Embryonic facial prominence (tissue), 1 donor: ENCODE data around the gene TMEM243.
"Not testable (repeated sequence)": the region's sequence is repeated elsewhere in the genome, so short reads cannot be mapped to it uniquely, and the experiment has no call there.

Source experiments
- DNase-seq: peaks from one replicate; pipeline ENCODE4 v3.0.0-alpha.2; 2016; ENCODE audit errors: extremely low spot score

The TMEM243 gene

DNA sequence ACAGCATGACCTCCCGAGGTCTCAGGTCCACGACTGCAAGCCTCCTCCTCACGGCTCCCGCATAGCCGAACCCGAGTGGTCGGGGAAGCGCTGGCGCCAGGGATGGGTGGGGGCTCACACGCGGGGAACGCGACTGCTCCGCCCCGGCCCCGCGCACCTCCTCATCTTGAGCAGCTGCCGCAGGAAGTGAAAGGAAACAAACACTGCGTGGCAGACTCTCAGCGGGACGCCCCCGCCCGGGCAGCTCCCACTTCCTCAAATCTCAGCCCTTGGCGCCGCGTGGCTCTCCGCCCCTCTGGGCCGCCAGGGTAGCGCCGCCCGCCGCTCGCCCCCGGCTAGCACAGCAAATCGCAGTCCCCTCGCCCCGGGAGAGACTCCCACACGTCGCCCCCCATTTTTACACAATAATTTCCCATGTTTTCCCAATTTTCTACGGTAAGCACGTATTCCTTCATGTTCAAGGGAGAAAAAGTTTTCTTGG lies at the start of gene TMEM243:
Gene TMEM243 (minus strand): TSS at position 188 of the 481 bp plus-strand sequence. CDS start 229 bp downstream, outside the sequence.
- no peak for DNase-seq

DNA sequence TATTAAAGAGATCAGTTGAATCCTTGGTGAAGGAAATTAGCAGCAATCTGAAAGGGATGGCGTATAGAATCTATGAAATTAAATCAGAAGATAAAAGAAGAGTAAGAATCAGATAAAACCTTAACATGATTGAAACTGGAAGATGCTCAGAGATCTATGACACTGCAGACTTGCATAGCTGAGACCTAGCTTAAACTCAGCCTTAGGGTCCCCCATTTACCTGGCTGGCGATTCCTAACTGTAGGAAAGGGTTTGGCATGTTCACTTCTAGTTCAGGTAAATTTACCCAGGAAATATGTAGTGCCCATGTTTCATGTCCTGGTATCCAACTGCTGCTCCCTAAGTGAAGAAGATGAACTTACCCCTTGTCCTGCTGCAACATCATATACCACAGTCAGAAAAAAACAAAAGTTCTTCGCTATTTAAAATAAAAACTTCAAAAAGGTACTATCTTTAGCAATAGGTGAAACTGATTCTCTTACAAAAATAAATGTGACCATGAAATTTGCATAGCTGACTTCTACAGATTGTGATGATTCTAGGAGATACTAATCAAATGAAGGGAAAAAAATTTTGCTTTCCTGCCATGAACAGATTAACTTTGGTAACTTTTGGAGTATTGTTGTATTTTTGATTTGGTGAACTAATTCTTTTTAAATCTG lies 47.8 kb upstream of the TMEM243 start:
- DNase-seq, result no peak

GRCh38 chr7:87263537-87263936 lies 44.0 kb upstream of the TMEM243 start:
- no peak for DNase-seq

- no peak for DNase-seq
Measured at GRCh38 chr7:87253589-87254087, 34.1 kb upstream of the TMEM243 start.

DNA sequence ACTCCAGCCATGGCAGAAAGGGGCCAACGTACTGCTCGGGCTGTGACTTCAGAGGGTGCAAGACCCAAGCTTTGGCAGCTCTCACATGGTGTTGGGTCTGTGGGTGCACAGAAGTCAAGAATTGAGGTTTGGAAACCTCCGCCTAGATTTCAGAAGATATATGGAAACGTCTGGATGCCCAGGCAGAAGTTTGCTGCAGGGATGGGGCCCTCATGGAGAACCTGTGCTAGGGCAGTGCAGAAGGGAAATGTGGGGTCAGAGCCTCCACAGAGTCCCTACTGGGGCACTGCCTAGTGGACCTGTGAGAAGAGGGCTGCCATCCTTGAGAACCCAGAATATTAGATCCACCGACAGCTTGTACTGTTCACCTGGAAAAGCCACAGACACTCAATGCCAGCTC lies 26.1 kb upstream of the TMEM243 start:
- not testable (repeated sequence) for DNase-seq

DNA sequence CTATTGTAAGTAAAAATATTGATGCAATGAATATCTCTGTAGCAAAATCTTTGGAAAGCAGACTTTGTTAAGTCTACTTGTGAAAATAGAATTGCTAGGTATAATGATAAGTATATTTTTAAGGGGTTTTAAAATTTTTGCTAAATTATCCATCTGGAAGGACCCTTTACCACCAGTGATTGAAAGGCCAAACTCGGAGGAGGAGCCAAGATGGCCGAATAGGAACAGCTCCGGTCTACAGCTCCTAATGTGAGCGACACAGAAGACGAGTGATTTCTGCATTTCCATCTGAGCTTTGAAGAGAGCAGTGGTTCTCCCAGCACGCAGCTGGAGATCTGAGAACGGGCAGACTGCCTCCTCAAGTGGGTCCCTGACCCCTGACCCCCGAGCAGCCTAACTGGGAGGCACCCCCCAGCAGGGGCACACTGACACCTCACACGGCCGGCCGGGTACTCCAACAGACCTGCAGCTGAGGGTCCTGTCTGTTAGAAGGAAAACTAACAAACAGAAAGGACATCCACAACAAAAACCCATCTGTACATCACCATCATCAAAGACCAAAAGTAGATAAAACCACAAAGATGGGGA lies 19.0 kb upstream of the TMEM243 start:
- not testable (repeated sequence) for DNase-seq

- no peak for DNase-seq
Measured at GRCh38 chr7:87234949-87235348, 15.4 kb upstream of the TMEM243 start.

DNA sequence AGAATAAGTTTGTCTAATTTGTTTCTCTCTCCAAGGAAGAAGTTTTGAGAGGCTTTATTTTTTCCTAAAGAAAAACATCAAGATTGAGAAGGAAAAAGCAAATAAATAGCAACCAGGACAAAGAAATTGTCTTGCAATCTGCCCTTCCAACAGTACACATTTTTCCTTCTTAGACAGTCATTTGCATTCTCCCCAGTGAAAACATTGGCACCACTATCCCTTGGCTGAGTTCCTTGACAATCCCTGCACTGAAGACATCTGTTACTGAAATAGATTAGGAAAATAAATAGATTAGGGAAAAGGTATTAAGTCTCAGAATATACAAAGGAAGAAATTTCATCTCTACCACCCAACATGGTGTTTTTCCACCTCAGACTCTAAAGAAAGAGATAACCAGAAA lies 12.2 kb upstream of the TMEM243 start:
- no peak for DNase-seq

GRCh38 chr7:87231258-87231657 lies 11.7 kb upstream of the TMEM243 start:
- no peak for DNase-seq

DNA sequence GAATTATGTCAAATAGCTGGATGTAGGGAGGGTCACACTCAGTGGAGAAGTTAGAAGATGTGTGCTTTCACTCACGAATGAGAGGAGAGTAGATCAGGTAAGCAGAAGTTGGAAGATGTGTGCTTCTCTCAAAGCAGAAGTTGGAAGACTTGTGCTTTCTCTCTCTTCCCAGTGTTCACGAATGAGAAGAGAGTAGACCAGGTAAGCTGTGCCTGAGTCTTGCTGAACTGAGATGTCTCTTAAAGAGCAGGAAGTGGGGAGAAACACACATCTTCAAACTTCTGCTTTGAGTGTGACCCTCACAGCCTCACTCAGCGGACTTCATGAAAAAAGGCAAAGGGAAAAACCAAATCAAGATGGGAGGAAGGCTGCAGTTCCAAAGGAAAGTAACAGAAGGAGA lies 7.0 kb upstream of the TMEM243 start:
- no peak for DNase-seq

GRCh38 chr7:87225696-87226095 lies 6.2 kb upstream of the TMEM243 start:
- no peak for DNase-seq

GRCh38 chr7:87223666-87224065 lies 4.1 kb upstream of the TMEM243 start:
- no peak for DNase-seq

- DNase-seq, result no peak
Measured at GRCh38 chr7:87220734-87221215, 1.2 kb upstream of the TMEM243 start.

- no peak for DNase-seq
Measured at GRCh38 chr7:87220026-87220733, 648 bp upstream of the TMEM243 start.

GRCh38 chr7:87218796-87219544 lies 562 bp downstream of the TMEM243 start:
- DNase-seq, result no peak

DNA sequence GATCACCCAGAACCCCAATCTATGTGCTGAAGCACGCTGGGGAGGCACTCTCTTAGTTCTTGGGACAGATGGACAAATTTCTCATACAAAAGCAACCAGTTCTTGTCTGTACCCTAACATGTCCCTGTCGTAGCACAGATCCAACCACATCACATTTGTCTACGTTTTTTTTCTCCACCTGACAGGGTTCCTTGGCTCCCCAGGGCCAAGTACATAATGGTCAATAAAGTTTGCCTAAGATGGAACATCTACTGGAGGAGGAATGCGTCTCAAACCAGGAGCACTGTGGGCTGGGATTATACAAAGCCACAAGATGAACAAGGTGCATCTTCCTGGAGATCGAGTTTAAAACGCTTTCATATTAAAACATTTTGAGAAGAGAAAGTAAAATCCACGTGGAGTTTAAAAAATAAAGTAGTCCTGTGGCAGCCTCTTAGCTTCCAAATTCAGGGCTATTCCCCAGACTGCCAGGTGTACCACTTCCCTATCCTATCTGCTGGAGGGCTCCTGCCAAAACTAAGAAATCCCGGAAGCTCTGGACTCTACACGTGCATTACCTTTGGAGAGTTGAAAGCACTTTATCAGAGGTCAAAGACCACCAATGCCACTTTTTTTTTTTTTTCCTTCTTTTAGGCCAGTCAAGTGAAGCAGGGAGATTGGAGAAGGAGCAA lies 1.4 kb downstream of the TMEM243 start:
- DNase-seq, result no peak

- DNase-seq, result no peak
Measured at GRCh38 chr7:87216701-87217508, 2.6 kb downstream of the TMEM243 start.

- DNase-seq, result no peak
Measured at GRCh38 chr7:87215046-87215445, 4.5 kb downstream of the TMEM243 start.

- no peak for DNase-seq
Measured at GRCh38 chr7:87213811-87214210, 5.7 kb downstream of the TMEM243 start.

DNA sequence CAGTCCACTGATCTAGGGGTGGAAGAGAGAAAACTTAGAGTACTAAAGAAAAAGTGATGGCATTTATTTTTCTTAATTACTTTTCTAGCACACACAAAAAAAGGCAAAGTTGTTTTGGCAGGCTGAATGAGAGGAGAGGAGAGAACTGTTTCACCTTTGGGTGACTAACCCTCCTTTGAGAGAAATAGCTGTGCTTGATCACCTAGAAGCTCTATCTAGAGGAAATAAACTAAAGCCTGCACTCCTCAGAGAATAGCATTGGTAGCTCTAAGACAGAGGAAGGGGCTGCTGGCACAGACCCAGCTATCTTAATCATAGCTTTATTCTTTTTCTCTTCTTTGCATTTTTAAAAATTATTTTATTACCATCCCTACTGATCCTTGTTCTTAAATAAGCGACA lies 6.3 kb downstream of the TMEM243 start:
- no peak for DNase-seq
